OCI-LY1 (cell line): ENCODE data around the gene DEDD.

Experiments used
- H2AFZ ChIP-seq: fragments of 200-600 bp; sonication (generic), shearing (Covaris generic); 2 replicates; pipeline ENCODE4 v1.6.0; 2014; ENCODE audit warnings: antibody characterized with exemption, mild to moderate bottlenecking, low read length
- H3F3A ChIP-seq: fragments of 200-600 bp; sonication (generic), shearing (Covaris generic); 2 replicates; pipeline ENCODE4 v1.6.0; 2014; ENCODE audit warnings: mild to moderate bottlenecking, antibody characterized with exemption, low read length, moderate library complexity; ENCODE audit not compliant: insufficient read depth
- H3K27ac ChIP-seq: fragments of 200-600 bp; sonication (generic); 2 replicates; pipeline ENCODE4 v1.5.1; 2014; ENCODE audit warnings: low read length, mixed run types, mild to moderate bottlenecking, low read depth; ENCODE audit not compliant: poor library complexity, severe bottlenecking
- H3K27me3 ChIP-seq: fragments of 200-600 bp; sonication (generic); 2 replicates; pipeline ENCODE4 v1.6.0; 2014; ENCODE audit warnings: antibody characterized with exemption, mild to moderate bottlenecking, low read length, moderate library complexity; ENCODE audit not compliant: insufficient read depth
- H3K36me3 ChIP-seq: fragments of 200-600 bp; sonication (generic); 2 replicates; pipeline ENCODE4 v1.6.1; 2014; ENCODE audit warnings: mild to moderate bottlenecking, antibody characterized with exemption, low read length, moderate library complexity, mixed read lengths; ENCODE audit not compliant: insufficient read depth
- H3K4me1 ChIP-seq: fragments of 200-600 bp; sonication (generic); 2 replicates; pipeline ENCODE4 v1.5.1; 2014; ENCODE audit warnings: mild to moderate bottlenecking, low read length, moderate library complexity; ENCODE audit not compliant: insufficient read depth, severe bottlenecking
- H3K4me2 ChIP-seq: fragments of 200-600 bp; sonication (generic), shearing (Covaris generic); 2 replicates; pipeline ENCODE4 v1.6.1; 2014; ENCODE audit warnings: low read length
- H3K4me3 ChIP-seq: fragments of 200-600 bp; sonication (generic); 2 replicates; pipeline ENCODE4 v1.5.1; 2014; ENCODE audit warnings: low read length, low read depth, mild to moderate bottlenecking, mixed read lengths; ENCODE audit not compliant: poor library complexity, severe bottlenecking
- H3K79me2 ChIP-seq: fragments of 200-600 bp; shearing (Covaris generic); 2 replicates; pipeline ENCODE4 v1.6.1; 2016; ENCODE audit warnings: mixed run types, low read length, mixed read lengths; ENCODE audit not compliant: insufficient read depth
- H3K9ac ChIP-seq: fragments of 200-600 bp; sonication (generic), shearing (Covaris generic); 2 replicates; pipeline ENCODE4 v1.6.1; 2014; ENCODE audit warnings: mild to moderate bottlenecking, low read length, mixed read lengths
- H3K9me2 ChIP-seq: fragments of 200-600 bp; sonication (generic), shearing (Covaris generic); 2 replicates; pipeline ENCODE4 v1.6.1; 2014; ENCODE audit warnings: low read depth, mild to moderate bottlenecking, low read length, mixed read lengths
- H3K9me3 ChIP-seq: fragments of 200-600 bp; shearing (Covaris generic); 2 replicates; pipeline ENCODE4 v1.6.1; 2014; ENCODE audit warnings: low read length, mixed read lengths
- H4K20me1 ChIP-seq: fragments of 200-600 bp; sonication (generic), shearing (Covaris generic); 2 replicates; pipeline ENCODE4 v1.6.0; 2016; ENCODE audit warnings: mild to moderate bottlenecking, low read length; ENCODE audit not compliant: insufficient read depth
- EZH2 ChIP-seq: fragments of 200-600 bp; sonication (generic), shearing (Covaris generic); IDR thresholded peaks from 2 replicates; pipeline ENCODE4 v1.8.0; 2017; ENCODE audit warnings: borderline replicate concordance, mixed run types, mild to moderate bottlenecking, antibody characterized with exemption, low read length, moderate library complexity, mixed read lengths
- TF ChIP-seq, protein P1 (sequence below): fragments of 200-600 bp; sonication (generic), shearing (Covaris generic); IDR thresholded peaks from 2 replicates; pipeline ENCODE4 v1.5.1; 2017; ENCODE audit warnings: mild to moderate bottlenecking, antibody characterized with exemption, low read length, moderate library complexity, mixed read lengths

Gene DEDD

DNA sequence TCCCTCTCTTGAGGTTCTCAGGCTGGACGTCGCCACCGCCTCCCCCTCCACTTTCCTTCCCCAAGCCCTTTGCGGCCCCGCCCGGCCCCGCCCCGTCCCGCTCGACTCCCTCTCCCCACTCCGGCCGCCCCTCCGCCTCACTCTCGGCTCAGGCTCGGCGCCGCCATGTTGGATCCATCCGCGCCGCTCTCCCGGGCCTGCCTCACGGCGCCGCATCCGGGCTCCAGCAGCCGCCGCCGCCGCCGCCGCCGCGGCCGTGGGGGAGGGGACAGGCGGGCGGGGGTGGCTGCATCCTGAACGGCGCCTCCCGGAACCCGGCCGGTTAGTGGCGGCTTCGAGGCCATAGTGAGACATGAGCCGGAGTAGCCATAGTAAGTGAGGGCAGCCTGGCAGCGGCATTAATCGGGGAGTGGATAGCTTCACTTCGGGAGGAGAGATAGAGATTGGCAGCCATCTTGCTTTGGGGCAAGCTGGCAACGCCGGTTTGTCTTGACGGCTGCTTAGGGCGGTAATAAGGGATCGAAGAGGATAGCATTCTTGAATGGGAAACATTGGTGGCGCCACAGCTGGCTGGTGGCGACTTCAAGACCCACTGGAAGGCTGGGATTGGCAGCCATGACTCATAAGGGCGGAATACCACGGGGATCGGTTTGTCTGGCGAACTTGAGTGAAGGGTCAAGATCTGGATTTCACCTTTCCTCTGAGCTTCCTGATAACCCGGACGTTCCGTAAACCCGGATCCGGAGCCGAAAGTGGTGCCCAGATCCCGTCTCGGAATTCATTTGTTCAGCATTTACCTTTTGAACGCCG lies at the start of gene DEDD:
Gene DEDD (minus strand): TSS at position 258 of the 810 bp plus-strand sequence. CDS start 8,205 bp downstream, outside the sequence.
- Histone ChIP-seq H3K4me3 (peak within 1 kb of the TSS; percentile 96), H3K4me2 (peak within 1 kb of the TSS; percentile 99), H3K27ac (peak within 1 kb of the TSS; percentile 69), H3K27me3 (no peaks in the 10 kb centered on the region), H3F3A (0 out of 2 replicates have a peak, but pooled peaks cover 4% of the 10 kb centered on the region), H3K4me1 (peaks cover 28% of the 10 kb centered on the region), H3K9me3 (no peaks in the 10 kb centered on the region), H4K20me1 (no peaks in the 10 kb centered on the region), H3K9ac (peak within 1 kb of the TSS; percentile 95), H3K36me3 (peaks cover 25% of the 10 kb centered on the region), H3K79me2 (peaks cover 13% of the 10 kb centered on the region; the same call in 1 of the 2 replicates), H2AFZ (no peak within 1 kb of the TSS), H3K9me2 (no peaks in the 10 kb centered on the region)
- TF ChIP-seq, protein P1, sequence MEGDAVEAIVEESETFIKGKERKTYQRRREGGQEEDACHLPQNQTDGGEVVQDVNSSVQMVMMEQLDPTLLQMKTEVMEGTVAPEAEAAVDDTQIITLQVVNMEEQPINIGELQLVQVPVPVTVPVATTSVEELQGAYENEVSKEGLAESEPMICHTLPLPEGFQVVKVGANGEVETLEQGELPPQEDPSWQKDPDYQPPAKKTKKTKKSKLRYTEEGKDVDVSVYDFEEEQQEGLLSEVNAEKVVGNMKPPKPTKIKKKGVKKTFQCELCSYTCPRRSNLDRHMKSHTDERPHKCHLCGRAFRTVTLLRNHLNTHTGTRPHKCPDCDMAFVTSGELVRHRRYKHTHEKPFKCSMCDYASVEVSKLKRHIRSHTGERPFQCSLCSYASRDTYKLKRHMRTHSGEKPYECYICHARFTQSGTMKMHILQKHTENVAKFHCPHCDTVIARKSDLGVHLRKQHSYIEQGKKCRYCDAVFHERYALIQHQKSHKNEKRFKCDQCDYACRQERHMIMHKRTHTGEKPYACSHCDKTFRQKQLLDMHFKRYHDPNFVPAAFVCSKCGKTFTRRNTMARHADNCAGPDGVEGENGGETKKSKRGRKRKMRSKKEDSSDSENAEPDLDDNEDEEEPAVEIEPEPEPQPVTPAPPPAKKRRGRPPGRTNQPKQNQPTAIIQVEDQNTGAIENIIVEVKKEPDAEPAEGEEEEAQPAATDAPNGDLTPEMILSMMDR, result peak; percentile 6; the same call in 1 of the 2 replicates
- TF ChIP-seq EZH2, result no peak

GRCh38 chr1:161182214-161182613 lies 49.7 kb upstream of the DEDD start:
- H3K36me3 ChIP-seq, result no peaks in the 10 kb centered on the region
- no peak overlapping the region for H3K4me2 ChIP-seq
- H3K27me3 ChIP-seq, result no peaks in the 10 kb centered on the region
- no peaks in the 10 kb centered on the region for H4K20me1 ChIP-seq
- H3K9me2 ChIP-seq, result no peaks in the 10 kb centered on the region
- H3K79me2 ChIP-seq, result no peaks in the 10 kb centered on the region
- 0 out of 2 replicates have a peak, but pooled peaks cover 4% of the 10 kb centered on the region for H3F3A ChIP-seq
- TF ChIP-seq EZH2, result no peak
- TF ChIP-seq, protein P1, result no peak
- H3K9ac ChIP-seq, result no peak overlapping the region
- no peak overlapping the region for H3K4me3 ChIP-seq
- no peaks in the 10 kb centered on the region for H3K9me3 ChIP-seq
- H2AFZ ChIP-seq, result no peak overlapping the region
- no peak overlapping the region for H3K27ac ChIP-seq
- peaks cover 49% of the 10 kb centered on the region for H3K4me1 ChIP-seq

GRCh38 chr1:161180639-161181038 lies 48.2 kb upstream of the DEDD start:
- Histone ChIP-seq H3K79me2 (no peaks in the 10 kb centered on the region), H2AFZ (no peak overlapping the region), H3K27me3 (no peaks in the 10 kb centered on the region), H3K4me2 (no peak overlapping the region), H3K36me3 (no peaks in the 10 kb centered on the region), H3K9me3 (no peaks in the 10 kb centered on the region), H3K4me3 (no peak overlapping the region), H3K4me1 (peaks cover 45% of the 10 kb centered on the region), H3K27ac (no peak overlapping the region), H4K20me1 (no peaks in the 10 kb centered on the region), H3F3A (no peaks in the 10 kb centered on the region), H3K9ac (no peak overlapping the region), H3K9me2 (no peaks in the 10 kb centered on the region)
- no peak for TF ChIP-seq EZH2
- TF ChIP-seq, protein P1, result peak; percentile 45; the same call in 1 of the 2 replicates
